ENCODE data around the gene TTC27. TPM values are rescaled to one million over a fixed set of nuclear protein-coding genes. Genes with fewer than 3 reads are reported as not detected.
"Not testable (repeated sequence)": the region's sequence is repeated elsewhere in the genome, so short reads cannot be mapped to it uniquely, and the experiment has no call there.

TTC27 gene
- total RNA-seq, 1 experiment from 2014 or later = 45.2 TPM

DNA sequence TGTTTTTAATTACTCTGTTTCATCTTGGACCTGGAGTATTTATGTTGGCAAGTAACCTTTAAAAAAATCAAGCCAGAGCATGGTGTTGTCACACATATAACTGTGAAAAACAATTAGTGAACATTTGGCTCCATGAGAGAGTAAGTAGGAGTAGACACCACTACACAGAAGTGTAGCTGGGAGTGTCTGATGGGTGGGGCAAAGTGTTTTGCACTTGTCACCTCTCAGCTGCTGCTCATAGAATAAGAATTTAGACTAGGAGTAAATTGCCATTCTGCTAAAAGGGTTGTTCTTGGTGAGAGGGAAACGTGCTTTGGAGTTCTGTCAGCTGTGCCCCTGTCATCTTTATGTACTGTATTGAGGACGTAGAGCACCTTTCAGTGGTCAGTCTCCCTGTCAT, 114.5 kb downstream of the TTC27 start:
- in situ Hi-C loops (cut with HindIII; ENCODE audit: low pct_unique_long_range_greater_than_20kb, low sequenced_read_pairs) = no loop called here

DNA sequence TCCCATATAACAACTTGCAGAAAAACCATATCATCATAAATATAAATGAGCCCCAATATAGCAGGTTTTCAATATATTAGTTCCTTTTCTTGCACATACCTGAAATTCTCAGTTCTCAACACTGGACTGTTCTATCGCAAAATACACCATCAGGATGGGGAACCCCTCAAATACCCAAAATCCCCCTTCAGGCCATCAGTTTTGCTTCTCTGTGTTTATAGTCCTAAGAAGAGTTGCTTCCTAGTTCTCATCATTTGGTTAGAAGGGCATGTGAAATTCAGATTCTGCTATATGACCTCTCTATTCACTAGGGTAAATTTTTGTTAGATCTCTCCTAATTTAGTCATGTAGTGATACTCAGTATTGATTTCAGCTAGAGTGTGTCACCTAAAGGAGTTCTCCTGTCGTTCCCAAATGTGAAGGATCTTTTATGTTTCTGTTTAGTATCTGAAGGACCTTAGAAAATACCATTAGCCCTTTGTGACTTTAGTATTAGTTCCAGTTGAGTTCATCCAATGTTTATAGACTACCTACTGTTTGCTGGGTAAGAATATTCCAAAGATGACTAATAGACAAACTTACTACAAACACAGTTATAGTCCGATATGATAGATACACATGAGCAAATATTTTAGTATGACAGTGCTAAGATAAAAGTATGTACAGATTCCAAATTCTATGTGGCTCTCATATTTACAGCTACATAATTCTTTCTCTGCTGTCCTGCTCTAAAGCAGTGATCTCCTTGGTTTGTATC, 115.8 kb downstream of the TTC27 start:
- in situ Hi-C loops (cut with HindIII; ENCODE audit: low pct_unique_long_range_greater_than_20kb, low sequenced_read_pairs) = no loop called here
- DNase-seq (ENCODE audit: low read depth) = no peak

More for the DNA sequence above, 114.5 kb downstream of the TTC27 start:
- no peak for DNase-seq (ENCODE audit: low read depth)

DNA sequence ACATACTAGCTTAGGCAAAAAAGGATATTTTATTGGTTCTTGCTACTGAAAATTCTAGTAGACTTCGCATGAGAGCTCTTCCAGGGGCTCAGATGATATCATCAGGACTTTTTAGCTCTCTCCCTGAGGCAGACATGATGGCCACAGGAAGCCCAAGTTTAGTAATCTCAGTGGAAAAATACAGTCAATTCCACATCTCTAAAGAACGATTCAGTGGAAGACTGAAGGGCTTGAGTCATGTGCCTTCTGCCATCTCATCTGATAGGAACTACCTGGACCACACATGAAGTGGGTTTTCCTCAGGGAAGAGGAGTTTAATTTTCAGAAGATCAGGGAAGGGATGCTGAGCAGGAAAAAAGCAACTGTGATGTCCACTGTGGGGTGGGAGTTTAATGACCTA, 117.3 kb downstream of the TTC27 start:
- no peak for DNase-seq (ENCODE audit: low read depth)

DNA sequence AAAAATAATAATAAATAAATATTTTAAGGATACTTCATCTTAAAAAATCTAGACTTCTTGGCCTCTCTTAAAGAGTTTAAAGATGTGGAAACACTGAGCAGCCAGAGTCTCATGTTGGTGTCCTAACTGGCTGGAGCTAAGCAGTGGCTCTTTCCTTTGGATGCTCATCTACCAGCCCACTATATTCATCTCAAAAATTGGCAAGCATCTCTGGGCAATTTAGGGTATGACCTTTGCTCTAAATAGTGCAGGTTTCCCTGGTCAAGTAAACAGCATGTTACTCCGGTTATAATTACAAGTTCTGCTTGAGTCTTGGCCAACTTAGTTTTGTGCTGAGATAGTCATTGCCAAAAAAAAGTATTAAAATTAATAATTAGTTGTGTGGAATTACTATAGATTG, 117.8 kb downstream of the TTC27 start:
- DNase-seq (ENCODE audit: low read depth) = no peak
- in situ Hi-C loops (cut with HindIII; ENCODE audit: low pct_unique_long_range_greater_than_20kb, low sequenced_read_pairs) = no loop called here

More for the DNA sequence above, 117.3 kb downstream of the TTC27 start:
- in situ Hi-C loops (cut with HindIII; ENCODE audit: low pct_unique_long_range_greater_than_20kb, low sequenced_read_pairs) = no loop called here

DNA sequence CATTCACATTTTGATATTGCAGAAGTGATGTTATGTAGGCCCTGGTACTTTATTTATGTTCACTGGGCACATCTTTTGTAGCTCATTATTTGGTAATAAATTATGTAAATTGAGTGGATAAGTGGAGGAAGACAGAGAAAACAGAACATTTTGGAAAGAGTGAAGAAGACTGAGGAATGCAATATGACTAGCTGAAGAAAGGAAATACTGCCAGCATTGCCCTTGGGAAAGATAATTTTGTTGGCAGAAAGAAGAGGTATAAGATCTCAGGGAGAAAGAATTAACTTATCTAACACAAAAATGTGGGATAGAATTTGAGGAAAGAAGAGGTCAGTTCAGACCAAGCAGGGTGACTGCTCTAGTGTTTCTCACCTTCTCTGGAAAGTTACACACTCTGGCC, 118.8 kb downstream of the TTC27 start:
- in situ Hi-C loops (cut with HindIII; ENCODE audit: low pct_unique_long_range_greater_than_20kb, low sequenced_read_pairs) = no loop called here
- DNase-seq (ENCODE audit: low read depth) = no peak

DNA sequence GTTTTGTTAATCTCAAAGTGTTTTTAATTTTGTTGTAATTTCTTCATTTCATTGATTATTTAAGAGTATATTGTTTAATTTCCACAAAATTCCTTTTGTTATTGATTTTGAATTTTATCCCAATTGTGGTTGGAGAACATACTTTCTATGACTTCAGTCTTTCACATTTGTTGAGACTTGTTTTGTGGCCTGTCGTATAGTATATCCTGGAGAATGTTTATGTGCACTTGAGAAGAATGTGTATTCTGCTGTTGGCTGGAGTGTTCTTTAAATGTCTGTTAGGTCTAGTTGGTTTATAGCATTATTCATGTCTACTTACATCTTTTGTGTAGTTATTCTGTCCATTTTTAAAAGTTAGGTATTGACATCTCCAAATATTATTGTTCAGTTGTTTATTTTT, 120.3 kb downstream of the TTC27 start:
- in situ Hi-C loops (cut with HindIII; ENCODE audit: low pct_unique_long_range_greater_than_20kb, low sequenced_read_pairs) = no loop called here
- DNase-seq (ENCODE audit: low read depth) = no peak

DNA sequence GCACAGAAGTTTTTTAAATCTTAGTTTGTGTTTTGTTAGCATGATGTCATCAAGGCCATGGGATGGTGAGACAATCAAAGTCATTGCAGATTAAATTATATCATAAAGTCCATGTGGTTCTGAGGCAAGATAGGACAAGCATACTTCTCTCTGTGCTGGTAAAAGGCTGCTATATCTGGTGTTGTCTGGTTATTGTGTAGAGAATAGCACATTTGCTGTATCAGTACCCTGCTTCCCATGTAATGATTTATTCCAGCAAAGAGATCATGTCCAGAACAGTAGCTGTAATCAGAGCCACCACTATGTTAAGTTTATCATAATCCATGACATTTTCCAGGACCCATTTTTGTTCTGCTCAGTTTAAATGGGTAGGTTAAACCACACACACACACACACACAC, 123.0 kb downstream of the TTC27 start:
- DNase-seq (ENCODE audit: low read depth) = no peak
- in situ Hi-C loops (cut with HindIII; ENCODE audit: low pct_unique_long_range_greater_than_20kb, low sequenced_read_pairs) = no loop called here

DNA sequence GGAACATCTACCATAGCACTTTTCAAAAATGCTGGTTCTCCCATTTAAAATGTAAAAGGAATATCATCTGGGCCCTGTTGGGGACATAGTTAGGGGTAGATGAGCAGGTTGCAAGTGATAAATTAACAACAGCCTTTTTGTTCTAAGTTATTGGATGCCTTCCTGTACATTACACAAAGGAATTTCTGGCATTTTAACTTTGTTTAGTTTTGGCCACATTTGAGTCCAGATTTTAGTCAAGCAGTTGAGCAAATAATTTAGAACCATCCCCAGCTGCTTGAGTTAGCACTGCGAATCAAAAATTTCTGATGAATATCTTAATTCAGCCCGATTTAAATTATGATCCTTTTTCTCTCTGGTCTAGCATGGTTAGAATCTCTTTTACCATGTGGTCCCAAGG, 124.4 kb downstream of the TTC27 start:
- in situ Hi-C loops (cut with HindIII; ENCODE audit: low pct_unique_long_range_greater_than_20kb, low sequenced_read_pairs) = no loop called here
- no peak for DNase-seq (ENCODE audit: low read depth)

GRCh38 chr2:32752952-32753351, 125.1 kb downstream of the TTC27 start:
- in situ Hi-C loops (cut with HindIII; ENCODE audit: low pct_unique_long_range_greater_than_20kb, low sequenced_read_pairs) = no loop called here
- no peak for DNase-seq (ENCODE audit: low read depth)

- in situ Hi-C loops (cut with HindIII; ENCODE audit: low pct_unique_long_range_greater_than_20kb, low sequenced_read_pairs); DNase-seq (ENCODE audit: low read depth): not testable (repeated sequence)
These were observed 126.8 kb downstream of the TTC27 start for GRCh38 chr2:32754676-32755075.

DNA sequence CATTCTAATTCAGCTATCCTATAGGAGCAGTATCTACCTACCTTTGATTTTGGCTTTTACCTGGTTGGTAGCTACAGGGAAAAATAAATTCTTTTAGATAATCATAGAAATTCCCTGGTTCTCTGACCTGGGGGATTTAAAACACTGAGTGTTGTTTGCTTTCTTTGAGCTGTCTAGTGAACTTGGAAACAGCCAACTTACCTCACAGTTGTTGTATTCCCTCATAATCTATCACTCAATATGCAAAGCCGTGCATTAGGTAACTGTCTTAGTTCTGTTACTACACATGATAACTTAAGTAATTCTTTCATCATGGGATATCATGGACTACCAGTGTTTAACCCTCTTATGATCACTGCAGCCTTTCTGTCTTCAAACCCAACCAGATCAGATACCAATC, 127.8 kb downstream of the TTC27 start:
- DNase-seq (ENCODE audit: low read depth) = no peak
- in situ Hi-C loops (cut with HindIII; ENCODE audit: low pct_unique_long_range_greater_than_20kb, low sequenced_read_pairs) = no loop called here

DNA sequence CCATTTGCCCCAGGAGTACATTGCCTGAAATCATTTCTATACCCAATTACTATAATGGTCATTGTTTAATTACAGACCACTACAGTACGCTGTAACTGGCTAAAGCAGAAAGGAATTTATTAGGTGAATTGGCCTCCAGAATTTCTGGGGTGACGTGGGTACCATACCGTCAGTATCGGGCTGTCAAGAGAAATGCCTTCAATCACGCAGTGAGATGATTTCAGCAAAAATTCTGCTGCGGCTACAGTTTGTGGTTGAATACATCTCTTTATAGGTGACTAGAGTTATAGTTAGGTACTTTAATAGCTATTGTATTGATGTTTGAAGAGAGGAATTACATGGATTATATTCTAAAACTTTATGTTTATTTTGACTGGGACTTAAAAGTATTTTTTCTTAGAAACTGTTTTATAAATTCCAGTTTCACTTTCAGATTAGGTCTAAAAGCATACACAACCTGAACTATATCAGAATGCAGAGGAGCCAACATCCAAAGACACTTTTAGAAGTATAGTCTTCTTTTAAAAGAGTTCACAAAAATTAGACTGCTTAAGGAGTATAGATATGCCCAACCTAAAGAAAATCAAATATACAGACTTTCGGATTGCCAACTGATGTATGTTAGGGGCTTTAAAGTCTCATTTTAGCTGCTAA, 128.4 kb downstream of the TTC27 start:
- in situ Hi-C loops (cut with HindIII; ENCODE audit: low pct_unique_long_range_greater_than_20kb, low sequenced_read_pairs) = no loop called here
- no peak for DNase-seq (ENCODE audit: low read depth)

- no peak for DNase-seq (ENCODE audit: low read depth)
- in situ Hi-C loops (cut with HindIII; ENCODE audit: low pct_unique_long_range_greater_than_20kb, low sequenced_read_pairs) = no loop called here
These were observed 130.4 kb downstream of the TTC27 start for GRCh38 chr2:32758232-32758631.

GRCh38 chr2:32760628-32761027, 132.8 kb downstream of the TTC27 start:
- in situ Hi-C loops (cut with HindIII; ENCODE audit: low pct_unique_long_range_greater_than_20kb, low sequenced_read_pairs) = no loop called here
- no peak for DNase-seq (ENCODE audit: low read depth)

- DNase-seq (ENCODE audit: low read depth) = no peak
- in situ Hi-C loops (cut with HindIII; ENCODE audit: low pct_unique_long_range_greater_than_20kb, low sequenced_read_pairs) = no loop called here
These were observed 140.7 kb downstream of the TTC27 start for GRCh38 chr2:32768387-32769174.

DNA sequence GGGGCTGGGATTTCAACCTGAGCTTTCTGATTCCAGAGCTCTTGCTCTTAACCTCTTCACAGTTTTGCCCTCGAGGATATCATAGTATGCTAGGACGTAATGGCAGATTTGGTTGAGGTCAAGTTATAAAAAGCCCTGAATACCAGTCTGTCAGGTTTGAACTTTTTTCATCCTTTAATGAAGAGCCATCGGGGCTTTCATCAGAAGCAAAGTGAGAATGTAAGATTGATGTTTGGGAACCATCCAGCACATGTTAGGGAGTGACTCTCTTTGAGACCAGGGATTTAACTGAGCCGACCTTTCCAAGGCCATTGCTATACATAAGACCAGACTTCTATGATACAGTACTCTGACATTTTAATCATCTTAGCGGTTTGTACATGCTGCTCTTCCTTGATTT, 142.5 kb downstream of the TTC27 start:
- DNase-seq (ENCODE audit: low read depth) = no peak
- in situ Hi-C loops (cut with HindIII; ENCODE audit: low pct_unique_long_range_greater_than_20kb, low sequenced_read_pairs) = loop anchor here (10.0 kb wide), 1 partner anchor 604 kb away; no protein-coding TSS in a partner anchor

GRCh38 chr2:32772638-32773447, 145.0 kb downstream of the TTC27 start:
- in situ Hi-C loops (cut with HindIII; ENCODE audit: low pct_unique_long_range_greater_than_20kb, low sequenced_read_pairs) = loop anchor here (10.0 kb wide), 1 partner anchor 602 kb away; no protein-coding TSS in a partner anchor
- peak; percentile 29 for DNase-seq (ENCODE audit: low read depth)

DNA sequence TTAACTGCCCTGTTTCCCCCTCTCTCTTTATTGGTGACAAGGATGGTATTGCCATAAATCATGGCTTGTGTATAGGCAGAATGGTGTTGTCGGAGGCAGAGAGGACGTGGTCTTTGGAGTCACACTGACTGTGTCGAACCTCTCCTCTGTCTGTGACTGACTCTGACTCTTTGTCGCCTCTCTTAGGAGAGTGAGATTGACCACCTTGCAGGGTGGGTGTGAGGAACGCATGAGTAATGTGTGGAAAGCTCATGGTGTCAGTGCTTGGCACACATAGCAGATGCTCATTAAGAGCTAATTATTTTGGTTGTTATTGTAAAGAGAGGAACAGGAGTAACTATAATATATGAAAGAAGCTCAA, 145.6 kb downstream of the TTC27 start:
- no peak for DNase-seq (ENCODE audit: low read depth)
- in situ Hi-C loops (cut with HindIII; ENCODE audit: low pct_unique_long_range_greater_than_20kb, low sequenced_read_pairs) = loop anchor here (10.0 kb wide), 1 partner anchor 601 kb away; no protein-coding TSS in a partner anchor

Data from Caki2 (cell line).